ENCODE measurements around the gene CCDC3.

DNA sequence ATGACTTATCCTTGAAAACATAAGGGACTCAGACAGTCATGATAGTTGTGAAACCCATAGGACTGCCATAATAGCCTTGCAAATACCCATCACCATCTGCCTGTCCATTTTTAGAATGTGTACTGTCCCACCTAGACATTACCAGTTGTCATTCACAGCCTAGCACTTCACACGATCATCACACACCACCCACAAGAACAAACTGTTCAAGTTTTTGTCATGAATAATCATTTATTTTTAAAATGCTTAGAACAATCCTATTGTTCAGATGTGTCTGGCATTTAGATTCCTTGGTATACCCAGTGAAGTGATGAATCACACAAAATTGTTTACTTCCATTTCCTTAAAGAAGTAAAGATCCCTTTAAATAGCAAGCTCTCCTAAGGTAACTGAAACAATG, 46.6 kb downstream of the CCDC3 start:
- TF ChIP-seq, protein P1, sequence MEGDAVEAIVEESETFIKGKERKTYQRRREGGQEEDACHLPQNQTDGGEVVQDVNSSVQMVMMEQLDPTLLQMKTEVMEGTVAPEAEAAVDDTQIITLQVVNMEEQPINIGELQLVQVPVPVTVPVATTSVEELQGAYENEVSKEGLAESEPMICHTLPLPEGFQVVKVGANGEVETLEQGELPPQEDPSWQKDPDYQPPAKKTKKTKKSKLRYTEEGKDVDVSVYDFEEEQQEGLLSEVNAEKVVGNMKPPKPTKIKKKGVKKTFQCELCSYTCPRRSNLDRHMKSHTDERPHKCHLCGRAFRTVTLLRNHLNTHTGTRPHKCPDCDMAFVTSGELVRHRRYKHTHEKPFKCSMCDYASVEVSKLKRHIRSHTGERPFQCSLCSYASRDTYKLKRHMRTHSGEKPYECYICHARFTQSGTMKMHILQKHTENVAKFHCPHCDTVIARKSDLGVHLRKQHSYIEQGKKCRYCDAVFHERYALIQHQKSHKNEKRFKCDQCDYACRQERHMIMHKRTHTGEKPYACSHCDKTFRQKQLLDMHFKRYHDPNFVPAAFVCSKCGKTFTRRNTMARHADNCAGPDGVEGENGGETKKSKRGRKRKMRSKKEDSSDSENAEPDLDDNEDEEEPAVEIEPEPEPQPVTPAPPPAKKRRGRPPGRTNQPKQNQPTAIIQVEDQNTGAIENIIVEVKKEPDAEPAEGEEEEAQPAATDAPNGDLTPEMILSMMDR (IDR thresholded peaks at IDR 0.05) = no peak
- TF ChIP-seq POLR2A (IDR thresholded peaks at IDR 0.05) = no peak
